Common myeloid progenitor, CD34-positive (primary cell): Measurements from ENCODE around the gene RAPGEF2.
A peak's percentile ranks its signal among the peaks of the same experiment; 100 is the strongest.

Experiments
- CTCF ChIA-PET: fragments of 350-600 bp; sonication (Branson Sonifier 250); formaldehyde crosslinking; loops from one replicate; lab custom pipeline; 2021; ENCODE audit warnings: antibody characterized with exemption; lab: Charles Lee
- POLR2A ChIA-PET: fragments of 350-600 bp; sonication (Branson Sonifier 250); formaldehyde crosslinking; loops from one replicate; lab custom pipeline; 2021; ENCODE audit warnings: antibody characterized with exemption; lab: Charles Lee
- DNase-seq, 3 donors: peaks; one replicate each; pipeline versions ENCODE4 v3.0.0 to v3.0.0-alpha.2; 2013
- H3K27ac ChIP-seq, 2 experiments: 1 replicate in 1 of 2; 2 replicates in 1 of 2; pipeline ENCODE4 v1.7.0; 2013; ENCODE audit warnings: inconsistent platforms in 2 of 2, low read length in 2 of 2, mild to moderate bottlenecking in 2 of 2, low read depth in 1 of 2, moderate library complexity in 1 of 2; ENCODE audit not compliant: severe bottlenecking in 2 of 2, insufficient read depth in 1 of 2, poor library complexity in 1 of 2
- H3K27me3 ChIP-seq, 5 experiments: replicated peaks in 2 of 5; 1 replicate in 3 of 5; 2 replicates in 2 of 5; pipeline versions ENCODE4 v1.6.1 to v1.7.0; 2013; ENCODE audit warnings: low read length in 4 of 5, mild to moderate bottlenecking in 2 of 5, moderate library complexity in 2 of 5, inconsistent platforms in 1 of 5; ENCODE audit not compliant: insufficient read depth in 5 of 5, control insufficient read depth in 4 of 5
- H3K36me3 ChIP-seq, 4 experiments: 1 replicate in 2 of 4; 2 replicates in 2 of 4; pipeline versions ENCODE4 v1.6.1 to v1.7.0; 2013; ENCODE audit warnings: low read length in 3 of 4, control low read depth in 1 of 4, mild to moderate bottlenecking in 1 of 4; ENCODE audit not compliant: control insufficient read depth in 4 of 4, insufficient read depth in 4 of 4
- H3K4me1 ChIP-seq, 4 experiments: 1 replicate in 3 of 4; 2 replicates in 1 of 4; pipeline versions ENCODE4 v1.6.1 to v1.7.1; 2013; ENCODE audit warnings: low read length in 3 of 4, mild to moderate bottlenecking in 3 of 4, control low read depth in 1 of 4, inconsistent platforms in 1 of 4, moderate library complexity in 1 of 4; ENCODE audit not compliant: control insufficient read depth in 4 of 4, insufficient read depth in 4 of 4; ENCODE audit errors: control extremely low read depth in 1 of 4
- H3K4me3 ChIP-seq, 7 experiments: 1 replicate in 4 of 7; 2 replicates in 3 of 7; pipeline versions ENCODE4 v1.5.1 to v1.7.0; 2013; ENCODE audit warnings: mild to moderate bottlenecking in 7 of 7, low read length in 6 of 7, moderate library complexity in 6 of 7, inconsistent platforms in 2 of 7, low read depth in 2 of 7, control low read depth in 1 of 7; ENCODE audit not compliant: insufficient read depth in 4 of 7, control insufficient read depth in 1 of 7; ENCODE audit errors: extremely low read depth in 1 of 7
- H3K9me3 ChIP-seq, 5 experiments: 1 replicate in 4 of 5; 2 replicates in 1 of 5; pipeline versions ENCODE4 v1.6.1 to v1.7.1; 2013; ENCODE audit warnings: low read length in 4 of 5, mild to moderate bottlenecking in 2 of 5, inconsistent platforms in 1 of 5, low read depth in 1 of 5, moderate library complexity in 1 of 5; ENCODE audit not compliant: control insufficient read depth in 4 of 5, insufficient read depth in 2 of 5; ENCODE audit errors: control extremely low read depth in 1 of 5
- WGBS: methylation state at CpG from one replicate; pipeline ENCODE4 v1.1.5; 2013; ENCODE audit not compliant: insufficient coverage; 5-methylcytosine and 5-hydroxymethylcytosine counted together

The RAPGEF2 gene

DNA sequence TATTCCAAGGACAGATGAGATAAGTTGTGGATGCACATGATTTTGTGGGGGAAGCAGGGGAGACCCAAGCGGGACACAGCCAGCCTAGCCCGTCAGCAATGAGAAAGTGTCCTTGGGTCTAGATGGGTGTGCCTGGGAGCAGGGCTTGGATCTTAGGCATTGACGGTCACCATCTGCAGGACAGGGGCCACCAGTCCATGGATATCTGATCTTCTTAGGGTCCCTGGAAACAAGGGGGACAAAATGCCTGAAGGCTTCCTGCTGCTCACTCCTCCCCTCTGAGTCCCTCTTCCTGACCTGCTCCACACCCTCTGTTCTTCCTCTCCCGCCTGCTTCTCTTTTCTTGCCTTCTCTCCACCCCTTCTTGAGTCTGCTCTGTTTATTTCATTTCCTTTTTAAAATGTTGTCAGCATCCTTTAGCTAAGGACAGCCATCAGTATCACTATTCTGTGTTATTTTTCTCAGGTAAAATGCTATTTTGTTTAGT is 298.4 kb downstream of the RAPGEF2 start:
- Histone ChIP-seq H3K4me3 (peak overlapping the region in 6 of 7 experiments; percentile 25 to 67 (median 58)), H3K27me3 (no peaks in the 10 kb centered on the region), H3K36me3 (no peaks in the 10 kb centered on the region), H3K9me3 (no peaks in the 10 kb centered on the region), H3K4me1 (peaks cover 0 to 21% (median 18%) of the 10 kb centered on the region in 4 experiments), H3K27ac (no peak overlapping the region)
- POLR2A ChIA-PET: no interaction called here
- CTCF ChIA-PET: no interaction called here
- peak in 2 of 3 donors; percentile 19 to 46 for DNase-seq
- 7% methylated on average over 4 of the region's 4 CpGs for WGBS

DNA sequence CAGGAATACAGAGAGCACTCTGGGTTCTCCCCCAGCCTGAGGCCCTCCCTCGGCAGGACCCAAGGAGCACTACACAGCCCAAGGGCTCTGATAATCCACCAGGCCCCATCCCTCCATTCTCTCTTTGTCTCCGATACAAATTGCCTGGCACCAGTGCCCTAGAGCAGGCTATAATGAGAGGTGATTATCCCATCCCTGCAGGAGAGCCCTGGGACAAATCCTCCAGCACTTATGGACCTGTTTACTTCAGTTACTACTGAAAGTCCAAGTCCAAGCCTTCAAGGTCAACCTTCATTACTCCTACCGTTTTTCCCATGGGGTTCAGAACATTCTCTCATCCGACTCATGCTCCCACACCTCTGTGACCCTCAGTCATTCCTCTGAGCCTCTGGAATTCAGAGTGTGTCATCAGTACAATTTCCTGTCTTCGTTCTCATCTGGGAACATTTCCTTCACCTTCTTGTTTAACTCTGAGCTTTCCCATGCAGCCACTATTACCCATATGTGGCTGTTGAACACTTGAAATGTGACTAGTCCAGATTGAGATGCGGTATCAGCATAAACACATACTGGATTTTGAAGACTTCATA is 299.0 kb downstream of the RAPGEF2 start:
- CTCF ChIA-PET: no interaction called here
- POLR2A ChIA-PET: no interaction called here
- H3K27me3 ChIP-seq: no peaks in the 10 kb centered on the region
- H3K4me3 ChIP-seq: peak overlapping the region in 4 of 7 experiments; percentile 18 to 67 (median 32)
- H3K27ac ChIP-seq: no peak overlapping the region
- no peaks in the 10 kb centered on the region for H3K9me3 ChIP-seq
- H3K36me3 ChIP-seq: no peaks in the 10 kb centered on the region
- peaks cover 0 to 21% (median 18%) of the 10 kb centered on the region in 4 experiments for H3K4me1 ChIP-seq
- DNase-seq: no peak
- 70% methylated on average over 5 of the region's 6 CpGs for WGBS
